ENCODE results near the gene TRAF2. TPM values are rescaled to one million over a fixed set of nuclear protein-coding genes. Genes with fewer than 3 reads are reported as not detected.

Gene TRAF2
- total RNA-seq, 4 donors from 2014 or later, result 2.9 to 7.7 (median 6.1) TPM

DNA sequence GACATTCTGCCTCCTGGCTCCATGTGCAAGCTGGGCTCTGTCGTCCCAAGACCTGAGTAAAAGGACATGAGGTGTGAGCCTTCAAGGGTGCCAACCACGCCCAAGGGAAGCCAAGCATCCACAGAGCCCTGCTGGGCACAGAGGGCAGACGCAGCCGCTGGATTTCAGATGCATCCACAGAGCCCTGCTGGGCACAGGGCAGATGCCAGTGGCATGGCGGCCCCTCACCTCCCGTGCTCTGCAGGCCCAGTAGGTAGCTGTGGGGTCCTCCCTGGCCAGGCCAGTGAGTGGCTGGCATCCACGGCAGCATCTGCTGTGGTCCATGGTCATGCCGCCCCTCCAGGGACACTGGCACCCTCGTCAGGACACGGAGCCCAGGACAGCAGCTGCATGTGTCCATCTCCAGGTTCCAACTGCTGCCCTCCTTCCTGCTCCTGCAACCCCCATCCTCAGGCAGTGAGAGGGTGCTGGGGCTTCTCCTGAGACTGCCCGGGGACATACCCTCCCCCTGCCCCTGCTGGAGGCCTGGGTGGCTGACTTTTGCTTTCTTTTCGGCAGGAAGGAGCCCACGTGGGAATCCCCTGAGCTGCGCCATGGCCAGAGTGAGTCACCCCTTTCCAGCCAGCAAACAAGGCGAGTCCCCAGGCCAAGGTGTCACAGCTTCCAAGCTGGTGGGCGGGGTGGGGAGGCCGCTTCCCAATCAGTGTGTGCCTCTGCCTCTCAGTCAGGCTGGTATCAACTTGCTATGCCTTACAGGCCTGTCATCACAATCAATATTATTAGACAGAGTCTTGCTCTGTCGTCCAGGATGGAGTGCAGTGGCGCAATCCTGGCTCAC, 4.0 kb upstream of the TRAF2 start:
- TF ChIP-seq, protein P1, sequence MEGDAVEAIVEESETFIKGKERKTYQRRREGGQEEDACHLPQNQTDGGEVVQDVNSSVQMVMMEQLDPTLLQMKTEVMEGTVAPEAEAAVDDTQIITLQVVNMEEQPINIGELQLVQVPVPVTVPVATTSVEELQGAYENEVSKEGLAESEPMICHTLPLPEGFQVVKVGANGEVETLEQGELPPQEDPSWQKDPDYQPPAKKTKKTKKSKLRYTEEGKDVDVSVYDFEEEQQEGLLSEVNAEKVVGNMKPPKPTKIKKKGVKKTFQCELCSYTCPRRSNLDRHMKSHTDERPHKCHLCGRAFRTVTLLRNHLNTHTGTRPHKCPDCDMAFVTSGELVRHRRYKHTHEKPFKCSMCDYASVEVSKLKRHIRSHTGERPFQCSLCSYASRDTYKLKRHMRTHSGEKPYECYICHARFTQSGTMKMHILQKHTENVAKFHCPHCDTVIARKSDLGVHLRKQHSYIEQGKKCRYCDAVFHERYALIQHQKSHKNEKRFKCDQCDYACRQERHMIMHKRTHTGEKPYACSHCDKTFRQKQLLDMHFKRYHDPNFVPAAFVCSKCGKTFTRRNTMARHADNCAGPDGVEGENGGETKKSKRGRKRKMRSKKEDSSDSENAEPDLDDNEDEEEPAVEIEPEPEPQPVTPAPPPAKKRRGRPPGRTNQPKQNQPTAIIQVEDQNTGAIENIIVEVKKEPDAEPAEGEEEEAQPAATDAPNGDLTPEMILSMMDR (IDR thresholded peaks at IDR 0.05; ENCODE audit: low read depth), result no peak

DNA sequence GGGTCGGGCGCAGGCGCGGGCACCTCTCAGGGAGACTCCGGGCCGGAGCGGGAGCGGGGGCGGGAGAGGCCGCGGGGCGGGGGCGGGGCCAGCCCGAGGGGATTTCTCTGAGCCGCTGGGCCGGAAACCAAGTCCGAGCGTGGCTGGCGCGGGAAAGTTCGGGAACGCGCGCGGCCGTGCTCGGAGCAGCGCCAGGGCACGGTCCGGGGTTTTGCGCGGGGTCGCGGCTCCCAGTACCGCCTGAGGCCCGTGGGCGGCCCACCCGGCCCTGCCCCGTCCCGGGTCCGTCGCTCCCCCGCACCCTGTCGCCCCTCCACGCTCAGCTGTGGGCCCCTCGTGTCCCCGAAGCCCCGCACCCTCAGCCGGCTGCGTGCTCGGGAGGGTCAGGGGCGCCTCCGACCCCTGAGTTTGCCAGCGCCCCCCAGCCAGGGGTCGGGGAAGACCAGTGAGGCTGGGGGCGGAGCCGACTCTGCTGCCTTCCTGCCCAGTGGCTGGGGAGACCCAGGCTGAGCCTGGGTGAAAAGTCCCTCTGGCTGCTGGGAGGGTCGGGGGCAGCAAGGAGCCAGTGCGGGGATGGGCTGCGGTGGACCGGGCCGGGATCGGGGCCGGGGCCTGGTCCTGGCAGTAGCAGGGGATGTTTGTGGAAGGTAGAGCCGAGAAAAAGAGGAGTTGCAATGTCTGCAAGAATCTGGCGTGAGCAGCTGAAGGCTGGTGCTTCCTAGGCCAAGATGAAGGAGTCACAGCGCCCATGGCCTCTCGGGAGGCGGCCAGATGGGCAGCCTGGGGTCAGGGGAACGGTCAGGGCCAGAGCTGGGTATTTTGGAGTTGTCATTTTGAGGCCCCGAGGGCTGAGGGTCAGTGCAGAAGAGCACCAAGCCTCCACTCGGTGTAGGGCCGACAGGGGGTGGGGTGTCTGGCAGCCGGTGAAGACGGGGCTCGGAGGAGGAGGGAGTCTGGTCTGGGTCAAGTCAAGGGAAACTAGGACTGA, 588 bp downstream of the TRAF2 start:
- TF ChIP-seq, protein P1 (IDR thresholded peaks at IDR 0.05; ENCODE audit: low read depth), result no peak

DNA sequence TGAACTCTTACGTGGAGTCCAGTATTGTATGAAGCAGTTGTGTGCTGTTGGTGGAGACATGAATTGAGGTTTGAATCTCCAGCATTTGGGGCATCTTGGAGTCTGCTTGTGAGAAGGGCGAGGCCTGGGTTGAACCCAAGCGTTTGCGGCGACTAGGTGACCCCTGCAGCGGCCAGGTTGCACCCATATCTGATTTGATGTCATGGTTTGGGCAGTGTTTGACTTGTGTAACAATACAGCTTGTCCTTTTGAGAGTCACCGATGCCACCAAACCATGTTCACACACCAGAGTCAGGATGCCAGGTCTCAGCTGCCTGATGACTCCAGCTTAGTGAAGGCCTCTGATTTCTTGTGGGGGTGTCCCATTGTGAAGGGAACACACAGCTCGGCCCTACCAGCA, 2.1 kb downstream of the TRAF2 start:
- TF ChIP-seq, protein P1 (IDR thresholded peaks at IDR 0.05; ENCODE audit: low read depth), result no peak

DNA sequence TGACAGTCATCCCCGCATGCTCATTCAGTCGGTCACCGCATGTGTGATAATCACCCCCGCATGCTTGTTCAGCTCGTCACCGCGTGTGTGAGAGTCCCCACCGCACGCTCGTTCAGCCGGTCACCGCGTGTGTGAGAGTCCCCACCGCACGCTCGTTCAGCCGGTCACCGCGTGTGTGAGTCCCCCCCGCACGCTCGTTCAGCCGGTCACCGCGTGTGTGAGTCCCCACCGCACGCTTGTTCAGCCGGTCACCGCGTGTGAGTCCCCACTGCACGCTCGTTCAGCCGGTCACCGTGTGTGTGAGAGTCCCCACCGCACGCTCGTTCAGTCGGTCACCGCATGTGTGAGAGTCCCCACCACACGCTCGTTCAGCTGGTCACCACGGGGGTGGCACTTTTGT, 3.5 kb downstream of the TRAF2 start:
- TF ChIP-seq, protein P1 (IDR thresholded peaks at IDR 0.05; ENCODE audit: low read depth), result no peak

DNA sequence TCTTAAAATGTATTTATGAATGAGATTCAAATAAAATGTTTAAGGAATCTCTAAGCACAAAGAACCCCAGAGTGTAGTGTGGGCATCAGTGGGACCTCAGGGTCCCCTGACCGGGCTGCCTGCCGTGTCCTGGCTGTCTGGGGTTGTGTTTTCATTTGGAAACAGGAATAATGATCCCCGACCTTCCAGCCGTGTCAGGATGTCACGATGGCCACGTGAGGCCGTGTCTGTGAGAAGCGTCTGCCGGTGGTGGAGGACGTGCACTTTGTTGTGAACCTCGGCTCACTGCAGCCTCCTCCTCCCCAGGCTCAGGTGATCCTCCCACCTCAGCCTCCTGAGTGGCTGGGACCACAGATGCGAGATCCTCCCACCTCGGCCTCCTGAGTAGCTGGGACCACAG, 4.3 kb downstream of the TRAF2 start:
- TF ChIP-seq, protein P1 (IDR thresholded peaks at IDR 0.05; ENCODE audit: low read depth), result no peak

DNA sequence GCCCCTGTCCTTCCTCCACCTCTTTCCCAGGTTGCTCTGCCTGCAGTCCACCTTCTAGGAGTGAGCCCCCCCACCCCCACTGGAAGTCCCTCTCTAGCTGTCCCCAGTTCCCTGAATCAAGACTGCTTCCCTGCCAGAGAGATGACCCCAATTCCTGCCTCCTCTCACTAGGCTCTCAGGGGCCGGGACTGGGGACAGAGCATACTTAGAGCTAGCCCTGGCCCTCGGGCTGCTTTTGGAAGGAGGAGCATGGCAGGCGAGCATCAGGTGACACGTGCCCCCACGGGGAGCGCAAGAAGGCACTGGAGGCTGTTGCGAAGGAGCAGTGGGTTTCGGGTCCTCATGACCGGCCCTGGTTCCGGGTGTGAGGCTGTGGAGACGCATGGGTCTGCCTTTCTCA, 9.7 kb downstream of the TRAF2 start:
- TF ChIP-seq, protein P1 (IDR thresholded peaks at IDR 0.05; ENCODE audit: low read depth), result no peak
